Hematopoietic multipotent progenitor cell treated with erythropoietin and hydrocortisone succinate and interleukin-3 and kit ligand, for 4 days (in vitro differentiated cells): Measurements from ENCODE around the gene WDR33.

ENCODE experiments used
- DNase-seq: peaks from one replicate; pipeline ENCODE4 v3.0.0-alpha.2; 2015

Gene WDR33

DNA sequence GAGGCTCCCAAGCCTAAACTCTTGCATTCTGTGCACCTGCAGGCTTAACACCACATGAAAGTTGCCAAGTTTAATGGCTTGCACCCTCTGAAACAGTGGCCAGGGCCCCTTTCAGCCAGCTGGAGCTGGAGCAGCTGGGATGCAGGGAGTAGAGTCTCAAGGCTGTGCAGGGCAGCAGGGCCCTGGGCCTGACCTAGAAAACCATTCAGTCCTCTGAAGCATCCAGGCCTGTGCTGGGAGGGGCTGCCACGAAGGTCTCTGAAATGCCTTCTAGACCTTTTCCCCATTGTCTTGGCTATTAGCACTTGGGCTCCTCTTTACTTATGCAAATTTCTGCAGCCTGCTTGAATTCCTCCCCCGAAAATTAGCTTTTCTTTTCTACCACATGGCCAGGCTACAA is 120.3 kb downstream of the WDR33 start:
- DNase-seq: no peak

DNA sequence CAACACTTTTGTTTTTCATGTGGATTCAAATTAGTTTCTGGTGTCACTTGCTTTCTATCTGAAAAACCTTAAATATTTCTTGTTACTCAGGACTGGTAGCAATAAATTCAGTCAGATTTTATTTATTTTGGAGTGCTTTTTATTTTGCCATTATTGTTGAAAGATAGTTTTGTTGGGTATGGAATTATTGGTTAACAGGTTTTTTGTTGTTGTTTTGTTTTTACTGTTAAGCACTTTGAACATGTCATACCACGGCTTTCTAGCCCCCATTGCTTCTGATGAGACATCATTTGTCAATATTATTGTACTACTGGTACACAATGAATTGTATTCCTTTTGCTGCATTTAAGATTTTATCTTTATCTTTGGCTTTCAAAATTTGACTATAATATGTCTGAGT is 122.6 kb downstream of the WDR33 start:
- no peak for DNase-seq

DNA sequence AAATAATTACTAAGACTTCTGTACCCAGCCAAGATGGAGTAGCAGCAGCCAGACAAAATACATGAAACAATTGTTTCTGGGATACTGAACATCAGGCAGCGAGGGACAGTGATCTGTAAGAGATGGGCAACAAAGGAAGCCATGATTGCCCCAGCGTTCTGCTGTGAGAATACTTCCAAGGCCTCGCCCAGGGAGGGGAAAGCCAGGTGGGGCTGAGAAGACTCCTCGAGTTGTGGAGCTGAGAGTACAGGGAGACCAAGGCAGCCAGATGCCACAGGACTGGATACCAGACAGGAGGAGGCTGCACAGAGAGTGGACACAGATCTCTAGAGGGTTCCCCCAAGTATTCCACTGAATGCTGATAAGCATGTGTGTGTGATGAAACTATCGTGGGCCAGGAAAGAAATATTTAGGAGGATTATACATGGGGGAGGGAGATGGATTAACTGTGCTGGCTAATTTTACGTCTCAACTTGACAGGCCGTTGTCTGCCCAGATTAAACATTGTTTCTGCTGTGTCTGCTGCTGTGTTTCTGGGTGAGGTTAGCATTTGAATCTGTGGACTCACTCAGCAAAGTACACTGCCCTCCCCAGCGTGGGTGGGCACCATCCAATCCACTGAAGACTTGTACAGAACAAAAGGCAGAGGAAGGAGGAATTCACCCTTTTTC is 125.4 kb downstream of the WDR33 start:
- no peak for DNase-seq

DNA sequence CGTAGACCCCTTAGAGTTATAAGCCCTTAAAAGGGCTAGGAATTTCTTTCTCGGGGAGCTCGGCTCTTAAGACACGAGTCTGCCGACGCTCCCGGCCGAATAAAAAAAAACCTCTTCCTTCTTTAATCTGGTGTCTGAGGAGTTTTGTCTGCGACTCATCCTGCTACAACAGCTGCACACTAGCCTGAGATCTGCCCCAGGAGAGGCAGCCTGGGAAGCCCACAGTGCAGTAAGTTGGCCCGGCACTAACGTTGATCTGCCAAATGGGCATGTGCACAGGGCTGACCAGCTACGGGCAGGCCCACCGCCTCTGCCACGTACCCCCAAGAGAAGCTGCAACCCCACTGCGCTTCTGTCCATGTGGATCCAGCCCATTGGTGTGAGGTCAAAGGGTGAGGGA is 127.2 kb downstream of the WDR33 start:
- DNase-seq: no peak

DNA sequence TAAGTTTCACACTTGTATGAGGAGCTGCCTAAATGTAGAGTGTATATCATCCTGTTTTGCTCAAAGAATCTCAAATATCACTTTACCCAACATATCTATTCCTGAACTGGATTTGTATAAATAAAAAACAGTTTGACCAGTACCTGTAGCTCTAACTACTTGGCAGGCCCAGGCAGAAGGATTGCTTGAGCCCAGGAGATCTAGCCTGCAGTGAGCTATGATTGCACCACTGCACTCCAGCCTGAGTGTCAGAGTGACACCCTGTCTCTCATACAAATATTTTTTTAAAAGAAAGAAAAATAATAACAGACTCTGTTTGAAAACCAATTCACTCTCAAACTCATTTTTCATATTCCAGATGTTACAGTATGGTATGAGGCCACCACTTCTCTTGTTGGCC is 127.9 kb downstream of the WDR33 start:
- DNase-seq: no peak

DNA sequence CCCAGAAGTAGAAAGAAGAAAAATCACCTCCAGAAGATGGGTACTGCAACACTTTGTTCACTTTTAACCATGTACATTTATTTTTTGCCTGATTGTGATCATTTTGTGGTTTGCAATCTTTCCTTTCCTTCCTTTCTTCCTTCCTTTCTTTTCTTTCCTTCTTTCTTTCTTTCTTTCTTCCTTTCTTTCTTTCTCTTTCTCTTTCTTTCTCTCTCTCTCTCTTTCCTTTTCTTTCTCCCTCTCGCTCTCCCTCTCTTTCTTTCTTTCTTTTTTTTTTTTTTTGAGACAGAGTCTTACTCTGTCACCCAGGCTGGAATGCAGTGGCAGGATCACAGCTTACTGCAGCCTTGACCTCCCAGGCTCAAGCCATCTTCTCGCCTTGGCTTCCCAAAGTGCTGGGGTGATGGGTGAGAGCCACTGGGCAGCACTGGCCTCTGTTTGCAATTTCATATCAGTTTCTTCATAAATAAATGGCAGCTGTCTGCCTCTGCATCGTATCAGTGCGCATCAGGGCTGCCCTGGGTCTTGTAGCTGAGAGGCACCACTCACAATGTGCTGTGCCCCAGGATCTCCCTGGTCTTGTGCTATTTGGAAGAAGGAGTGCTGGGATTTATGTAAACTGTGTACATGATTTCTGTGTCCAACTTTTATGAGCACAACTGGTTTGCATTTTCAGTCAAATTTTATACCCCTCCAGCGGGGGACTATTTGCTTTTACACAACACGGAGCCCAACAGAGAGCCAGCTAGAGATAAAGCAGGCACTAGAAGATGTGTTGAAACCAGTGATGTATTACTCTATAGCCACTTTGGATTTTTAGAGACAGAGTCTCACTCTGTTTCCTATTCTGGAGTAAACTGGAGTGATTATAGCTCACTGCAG is 128.8 kb downstream of the WDR33 start:
- no peak for DNase-seq

DNA sequence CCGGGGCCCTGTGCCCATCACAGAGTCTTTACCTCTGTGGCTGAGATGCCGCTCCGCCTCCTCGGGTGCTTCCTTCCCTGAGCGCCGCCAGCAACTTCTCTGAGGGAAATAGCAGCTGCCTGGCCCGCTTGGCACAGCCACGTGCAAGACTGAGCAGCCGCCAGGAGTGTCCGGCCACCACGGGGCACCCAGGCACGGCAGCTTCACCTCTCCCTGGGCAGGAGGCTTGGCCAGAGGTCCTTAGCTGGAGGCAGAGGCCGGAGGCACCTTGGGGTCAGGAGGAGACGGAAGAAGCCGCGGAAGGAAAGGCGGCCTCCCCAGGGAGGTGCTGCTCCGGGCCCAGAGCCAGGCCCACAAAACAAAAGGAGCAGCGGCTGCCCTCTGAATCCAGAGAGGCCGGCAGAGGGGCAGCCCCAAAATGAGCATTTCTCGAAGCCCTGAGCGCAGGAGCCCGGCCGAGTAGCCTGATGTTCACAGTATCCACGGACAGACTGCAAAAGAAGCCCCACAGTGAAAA is 129.6 kb downstream of the WDR33 start:
- peak; percentile 23 for DNase-seq

DNA sequence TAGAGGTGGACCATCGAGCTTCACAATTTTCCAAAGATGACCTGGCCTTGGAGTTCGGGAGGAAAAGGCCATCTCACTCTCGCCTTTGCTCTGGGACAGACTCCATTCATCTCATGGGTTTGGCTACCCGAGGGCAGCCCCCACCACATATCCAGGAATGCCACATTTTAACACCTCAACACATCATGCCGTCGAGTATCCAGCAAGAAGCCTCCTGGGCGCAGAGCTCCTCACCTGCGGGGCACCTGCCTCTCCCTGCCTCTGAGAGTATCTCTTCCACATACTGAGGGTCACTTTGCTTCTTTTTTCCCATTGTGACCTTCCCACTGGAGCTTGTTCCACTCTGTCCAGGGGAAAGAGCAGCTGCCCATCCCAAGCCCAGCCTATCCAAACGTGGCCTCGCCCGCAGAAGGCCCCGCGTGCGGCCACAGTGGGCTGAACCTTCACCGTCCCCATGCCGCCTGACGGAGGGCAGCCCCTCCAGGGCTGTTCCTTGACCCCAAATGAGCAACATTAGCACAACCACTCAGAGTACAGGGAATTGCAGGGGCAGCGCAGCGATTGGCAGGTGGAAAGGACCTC is 130.2 kb downstream of the WDR33 start:
- no peak for DNase-seq

DNA sequence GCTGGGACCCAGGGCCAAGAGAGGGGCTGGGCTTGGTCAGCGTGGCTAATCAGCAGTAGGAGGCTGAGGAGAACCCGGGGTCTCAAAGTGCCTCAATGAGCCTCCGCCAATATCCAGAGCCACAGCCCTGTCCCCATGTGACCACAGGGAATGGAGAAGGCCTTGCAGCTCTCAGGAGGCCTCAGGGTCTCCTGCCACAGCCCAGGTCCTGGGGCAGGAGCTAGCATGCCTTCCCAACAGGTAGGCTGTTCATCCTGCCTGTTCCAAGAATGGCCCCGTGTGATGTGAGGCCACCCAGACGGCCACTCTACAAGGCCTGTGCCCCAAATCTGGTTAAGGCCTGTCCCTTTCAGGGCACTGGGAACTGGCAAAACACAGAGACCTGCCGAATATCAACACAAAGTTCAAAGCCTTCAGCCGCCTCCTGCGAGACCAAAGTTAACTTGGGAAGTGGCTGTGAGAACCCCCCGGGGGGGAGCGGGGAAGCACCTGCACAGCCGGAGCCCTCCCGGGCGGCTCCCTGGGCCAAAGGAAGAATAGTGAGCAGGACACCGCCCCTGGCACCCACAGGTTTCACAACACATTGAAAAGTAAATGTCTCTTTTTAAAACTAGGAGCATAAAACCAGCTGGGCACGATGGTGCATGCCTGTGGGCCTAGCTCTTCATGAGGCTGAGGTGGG is 131.2 kb downstream of the WDR33 start:
- DNase-seq: no peak

DNA sequence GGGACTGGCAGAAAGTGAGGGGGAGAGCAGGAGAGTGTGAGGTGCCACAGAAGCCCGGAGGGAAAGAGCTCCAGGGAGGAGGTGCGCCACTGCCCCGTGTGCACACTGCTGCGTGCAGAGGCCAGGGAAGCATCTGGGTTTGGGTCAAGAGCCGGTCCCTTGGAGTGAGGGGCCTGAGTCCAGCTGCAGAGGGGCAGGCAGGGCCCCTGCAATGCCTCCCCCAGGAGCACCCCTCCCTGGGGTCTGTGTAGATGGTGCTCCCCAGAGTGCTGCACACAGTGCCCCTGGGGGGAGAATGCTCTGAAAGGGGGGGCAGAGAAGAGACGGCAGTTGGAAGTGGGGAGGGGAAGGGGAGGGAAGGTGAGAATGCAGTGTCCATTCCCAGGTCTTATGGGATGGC is 132.0 kb downstream of the WDR33 start:
- no peak for DNase-seq

DNA sequence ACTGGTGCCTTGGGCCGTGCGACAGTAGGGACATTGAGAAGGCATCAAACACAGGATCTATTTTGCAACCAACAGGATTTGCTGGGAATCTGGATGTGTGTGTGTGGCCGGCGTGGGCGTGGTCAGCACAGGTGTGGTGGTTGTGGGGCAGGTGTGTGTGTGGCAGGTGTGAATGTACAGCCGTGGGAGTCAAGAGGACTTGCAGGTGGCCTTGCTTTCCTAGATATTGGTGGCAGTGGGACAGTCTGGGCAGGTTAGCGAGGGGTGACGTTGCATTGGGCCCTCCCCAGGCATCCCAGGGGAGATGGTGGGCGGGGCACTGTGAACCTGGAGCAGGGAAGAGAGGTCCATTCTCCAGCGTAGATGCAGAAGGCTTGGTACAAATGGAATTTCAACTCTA is 132.4 kb downstream of the WDR33 start:
- DNase-seq: no peak

DNA sequence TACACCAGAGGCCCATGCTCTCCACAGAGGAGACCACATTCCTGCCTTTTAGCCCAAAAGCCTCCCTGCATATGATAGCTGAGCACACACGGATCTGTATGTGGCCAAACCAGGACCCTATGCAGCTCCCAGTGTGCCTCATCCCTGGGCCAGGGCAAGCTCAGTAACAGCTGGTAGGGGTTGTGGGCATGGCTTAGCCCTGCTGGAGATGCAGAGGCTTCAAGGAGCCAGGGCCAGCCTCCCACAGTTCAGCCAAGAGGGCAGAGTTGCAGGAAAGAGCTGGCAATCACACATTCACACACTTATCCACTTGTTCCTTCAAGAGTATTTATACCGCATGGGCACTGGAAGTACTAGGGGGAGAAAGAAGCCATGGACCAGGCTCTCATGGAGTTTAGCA is 134.1 kb downstream of the WDR33 start:
- no peak for DNase-seq

DNA sequence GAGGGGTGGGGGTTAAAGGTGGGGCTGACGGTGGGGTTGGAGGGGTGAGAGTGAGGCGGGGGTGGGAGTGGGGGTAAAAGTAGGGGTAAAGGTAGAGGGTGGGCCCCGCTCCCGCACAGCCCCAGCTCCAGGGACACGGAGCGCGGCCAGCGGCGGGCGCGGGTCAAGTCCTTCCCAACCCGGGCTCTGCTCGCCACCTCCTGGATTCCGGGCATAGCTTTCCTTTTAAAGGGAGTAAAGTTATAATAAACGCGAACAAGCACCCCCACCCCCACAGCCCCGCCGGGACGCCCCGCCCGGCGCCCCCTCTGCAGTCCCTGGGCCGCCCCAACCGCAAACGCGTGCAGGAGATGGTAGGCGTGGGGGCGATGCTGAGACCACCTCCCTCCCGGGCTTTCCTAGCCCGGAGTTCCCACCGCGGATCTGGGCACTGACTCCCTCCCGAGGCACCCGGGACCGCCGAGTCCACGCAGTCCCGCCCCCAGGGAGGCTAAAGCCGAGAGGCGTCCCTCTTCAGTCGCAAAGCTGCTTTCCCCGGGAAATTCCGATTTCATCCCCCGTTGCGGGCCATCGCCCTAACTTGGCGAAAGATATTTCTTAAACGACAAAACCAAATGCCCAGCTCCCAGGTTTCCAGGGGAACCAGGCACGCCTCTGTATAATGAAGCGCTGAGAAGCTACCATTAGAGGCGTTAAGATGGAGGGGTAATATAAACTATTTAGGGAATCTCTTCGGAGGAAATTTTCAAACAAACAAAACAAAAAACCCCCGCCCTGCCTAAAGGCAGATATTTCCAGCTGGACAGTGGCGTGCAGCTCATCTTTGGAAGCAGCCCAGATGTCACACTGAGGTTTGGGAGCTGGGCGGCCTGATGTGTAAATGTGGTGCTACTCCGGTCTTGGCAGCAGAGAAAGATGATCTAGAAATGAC is 135.4 kb downstream of the WDR33 start, which contains the start of gene LIMS2:
Gene LIMS2, minus strand, starts transcription at position 200 of the 931 bp plus-strand sequence. CDS start 506 bp downstream, outside the sequence.
- DNase-seq: peak; percentile 33

DNA sequence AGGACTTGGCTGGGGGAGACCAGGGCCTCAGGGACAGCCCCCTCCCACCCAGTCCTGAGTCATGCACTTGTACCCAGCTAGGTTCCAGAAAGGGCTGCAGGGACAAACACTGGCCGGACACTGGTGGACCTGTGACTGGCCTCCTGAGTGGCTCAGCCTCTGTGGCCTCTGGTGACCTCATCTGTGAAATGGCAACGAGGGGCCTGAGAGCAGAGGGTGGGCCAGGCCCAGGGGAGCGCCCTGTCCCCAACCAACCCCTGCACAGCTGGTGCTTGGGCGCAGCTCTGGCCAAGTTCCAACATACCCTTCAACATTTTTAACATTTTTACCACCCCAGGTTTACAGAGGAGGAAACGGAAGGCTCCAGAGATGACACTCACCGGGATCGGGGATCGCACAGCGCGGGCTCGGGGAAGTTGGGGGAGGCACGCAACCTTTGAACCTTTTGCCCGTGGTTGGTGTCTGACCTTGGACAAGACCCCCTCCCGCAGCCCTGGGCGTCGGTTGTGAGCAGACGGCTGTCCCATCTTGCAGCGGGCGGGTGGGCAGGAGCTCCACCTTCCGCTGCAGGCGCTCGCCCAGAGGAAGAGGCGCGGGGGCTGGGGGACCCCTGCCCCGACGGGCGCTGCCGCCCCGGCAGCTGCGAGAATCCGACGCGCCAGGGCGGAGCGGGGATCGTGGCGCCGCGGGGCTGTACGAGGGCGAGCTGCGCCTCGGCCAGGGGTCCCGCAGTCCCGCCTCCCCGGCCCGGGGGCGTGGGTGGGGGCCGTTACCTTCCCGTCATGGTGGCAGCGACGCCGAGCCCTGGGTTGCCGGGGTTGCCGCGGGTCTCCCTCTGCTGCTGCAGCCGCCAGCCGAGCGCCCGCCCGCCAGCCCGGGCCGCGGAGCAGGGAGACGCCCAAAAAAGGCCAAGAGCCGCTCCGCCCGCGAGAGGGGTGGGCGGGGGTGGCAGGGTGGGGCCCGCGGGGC is 136.4 kb downstream of the WDR33 start:
- DNase-seq: peak; percentile 55

DNA sequence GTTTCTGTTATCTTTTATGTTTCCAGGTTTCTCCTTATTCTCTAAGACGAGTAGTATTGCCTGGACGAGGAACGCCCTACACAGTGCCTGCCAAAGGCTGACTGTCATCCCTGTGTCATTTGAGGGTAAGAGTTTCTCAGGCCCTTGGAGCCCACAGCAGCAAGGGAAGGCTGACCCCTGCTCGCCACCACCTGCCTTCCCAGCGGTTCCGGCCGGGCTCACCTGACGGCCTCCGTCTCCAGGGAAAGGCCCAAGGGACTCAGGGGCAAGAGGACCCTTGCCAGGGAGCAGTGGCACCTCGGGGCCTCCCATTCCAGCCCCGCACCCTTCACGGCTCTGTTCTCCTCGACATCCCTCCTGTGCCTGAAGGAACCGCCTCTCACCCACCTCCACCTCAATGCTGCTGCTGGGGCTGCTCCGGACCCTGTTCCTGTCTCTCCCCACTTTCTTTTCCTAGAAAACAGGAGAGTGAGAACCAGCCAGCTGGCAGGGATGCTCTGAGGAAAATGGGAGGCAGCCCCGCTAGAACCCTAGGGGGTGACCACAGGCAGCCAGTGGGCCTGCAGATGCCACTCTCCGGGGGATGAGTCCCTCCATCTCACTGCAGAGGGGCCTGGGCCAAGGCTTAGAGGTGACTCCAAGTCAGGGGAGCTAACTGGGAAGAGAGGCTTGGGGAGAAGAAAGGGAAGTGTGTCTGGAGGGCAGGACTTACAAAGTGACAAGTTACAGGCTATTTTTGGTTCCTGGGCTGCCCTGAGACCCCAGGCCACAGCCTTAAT is 137.5 kb downstream of the WDR33 start:
- no peak for DNase-seq

DNA sequence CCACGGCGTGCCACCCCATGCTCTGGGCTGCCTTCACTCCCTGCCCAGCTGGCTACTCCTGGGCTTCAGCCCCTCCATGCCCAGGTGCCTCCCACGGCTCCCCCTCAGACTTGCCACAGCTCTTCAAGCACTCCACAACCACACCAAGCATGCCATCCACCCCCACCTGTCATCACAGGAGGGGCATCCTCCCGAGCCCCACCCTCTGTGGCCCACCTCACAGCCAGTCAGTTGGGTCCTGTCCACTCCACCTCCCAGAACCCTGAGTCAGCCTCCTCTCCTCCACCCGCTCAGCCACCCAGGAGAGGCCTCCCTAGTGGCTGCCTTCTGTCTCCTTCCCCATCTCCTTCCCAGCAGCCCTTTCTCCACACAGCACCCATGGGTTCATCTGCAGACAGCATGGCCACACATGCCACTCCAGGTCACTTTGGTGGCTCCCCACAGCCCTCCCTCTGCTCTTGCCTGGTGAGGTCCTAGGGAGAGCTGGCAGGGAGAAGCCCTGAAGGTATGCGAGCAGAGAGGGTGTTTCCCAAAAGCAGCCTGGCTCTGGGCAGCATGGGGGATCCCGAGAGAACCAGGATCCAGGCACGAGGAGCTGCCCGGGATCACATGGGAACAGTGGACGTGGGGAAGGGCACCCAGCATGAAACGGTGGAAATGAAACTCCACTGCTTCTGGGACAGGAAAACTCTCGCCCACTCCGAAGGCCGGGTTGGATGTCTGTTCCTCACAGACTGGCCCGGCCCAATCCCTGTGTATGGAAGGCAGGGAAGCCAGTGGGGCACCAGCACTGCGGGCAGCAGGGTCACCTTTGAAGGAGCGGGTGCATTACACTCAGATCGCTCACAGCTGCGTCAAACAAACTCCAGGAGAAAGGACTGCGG is 138.4 kb downstream of the WDR33 start:
- DNase-seq: no peak

DNA sequence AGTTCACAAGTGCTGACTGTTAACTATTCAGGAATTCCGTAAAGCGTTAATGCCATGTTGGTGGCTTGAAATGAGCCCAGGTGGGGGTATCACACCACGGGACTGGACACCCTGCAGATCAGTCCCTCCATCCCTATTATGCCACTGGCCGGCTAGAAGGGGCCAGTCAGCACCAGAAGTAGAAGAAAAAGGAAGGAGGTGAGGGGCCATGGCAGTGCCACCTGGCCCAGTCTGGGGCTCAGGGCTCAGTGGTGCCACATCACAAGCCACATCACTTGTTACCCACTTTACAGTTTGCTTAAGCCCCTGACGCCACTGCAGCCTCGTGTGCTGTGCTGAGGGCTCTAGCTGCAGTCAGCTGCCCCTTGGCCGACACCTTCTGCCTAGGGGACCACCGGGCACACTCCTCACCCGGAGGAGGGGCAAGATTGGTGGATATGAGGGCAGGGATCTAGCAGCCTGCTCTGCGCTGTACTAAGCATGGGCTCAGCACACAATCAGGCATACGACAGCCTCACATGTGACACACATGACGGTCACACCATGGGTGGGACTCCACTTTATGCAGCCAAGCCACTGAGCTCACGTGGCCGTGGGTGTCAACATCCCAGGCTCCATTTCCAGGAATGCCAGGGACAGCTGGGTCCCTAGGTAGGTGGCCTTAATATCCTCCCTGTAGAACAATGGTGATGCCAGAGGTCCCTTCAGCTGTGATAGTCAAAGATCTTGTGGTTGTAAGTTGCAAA is 139.2 kb downstream of the WDR33 start:
- no peak for DNase-seq

DNA sequence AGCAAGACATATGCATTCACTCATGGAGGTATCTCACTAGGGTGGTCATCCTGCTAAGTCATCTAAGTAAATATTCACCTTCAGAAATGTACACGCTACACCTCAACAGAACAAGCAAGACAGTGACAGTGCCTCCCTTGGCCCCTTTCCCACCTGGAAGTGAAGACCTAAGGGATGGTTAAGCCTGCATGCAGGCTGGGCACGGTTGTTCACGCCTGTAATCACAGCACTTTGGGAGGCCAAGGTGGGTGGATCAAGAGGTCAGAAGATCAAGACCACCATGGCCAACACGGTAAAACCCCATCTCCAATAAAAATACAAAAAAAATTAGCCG is 140.0 kb downstream of the WDR33 start:
- DNase-seq: no peak
